Measurements from ENCODE around the gene ST7L. TPM values are rescaled to one million over a fixed set of nuclear protein-coding genes. Genes with fewer than 3 reads are reported as not detected.
A peak's percentile ranks its signal among the peaks of the same experiment; 100 is the strongest.

Gene ST7L
- total and polyA plus RNA-seq, 9 of the 15 experiments (the other 6 are each of a cell fraction or from before 2014, with no cell fraction given): 9.0 to 32.5 (median 26.6) TPM

DNA sequence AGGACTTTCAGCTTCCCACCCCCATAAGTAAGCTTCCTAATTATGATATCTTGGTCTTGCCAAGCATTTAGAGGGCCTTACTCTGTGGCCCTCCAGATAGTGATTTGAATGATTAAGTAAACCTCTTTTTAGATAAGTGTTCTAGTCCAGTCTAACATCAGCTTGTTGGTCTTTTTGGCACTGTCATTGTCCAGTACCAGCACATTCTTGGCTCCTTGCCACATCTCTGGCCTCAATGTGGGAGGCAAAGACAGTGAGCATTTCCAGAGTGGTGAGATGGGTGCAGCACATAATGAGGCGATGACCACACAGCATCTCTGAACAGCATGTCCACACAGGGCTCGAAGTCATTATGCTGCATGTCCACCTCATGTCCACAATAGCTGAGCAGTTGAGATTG lies 6.8 kb upstream of the ST7L start:
- Histone ChIP-seq H3K9me3 (replicated peaks; ENCODE audit: control insufficient read depth, insufficient read depth, low read depth, low read length) (no peaks in the 10 kb centered on the region), H3K4me1 (replicated peaks in 1 of 2; ENCODE audit: control insufficient read depth in 2 of 2, insufficient read depth in 2 of 2, low read length in 2 of 2) (peaks cover 13 to 31% of the 10 kb centered on the region in 2 experiments), H3K27me3 (ENCODE audit: control insufficient read depth in 2 of 2, insufficient read depth in 2 of 2, low read length in 2 of 2) (no peaks in the 10 kb centered on the region), H3K36me3 (ENCODE audit: control insufficient read depth, insufficient read depth, low read length) (peaks cover 72% of the 10 kb centered on the region), H3K27ac (ENCODE audit: extremely low read depth, low read depth, low read length) (peak overlapping the region; percentile 3; the same call in 2 of the 3 replicates), H2AFZ (ENCODE audit: low read depth, low read length) (no peak overlapping the region), H3K79me2 (ENCODE audit: control insufficient read depth, insufficient read depth, low read length) (peaks cover 98% of the 10 kb centered on the region), H3K9ac (ENCODE audit: insufficient read depth in 1 of 2, low read depth in 2 of 2, low read length in 2 of 2) (peak overlapping the region in 1 of 2 experiments; percentile 8; a peak in 1 of 4 replicates), H3K4me2 (ENCODE audit: insufficient read depth, low read length) (no peak overlapping the region), H3K9me1 (ENCODE audit: control insufficient read depth, insufficient read depth, low read length) (peaks cover 9% of the 10 kb centered on the region), H3K4me3 (no peak overlapping the region), H4K20me1 (replicated peaks; ENCODE audit: control insufficient read depth, insufficient read depth, low read length) (peaks cover 49% of the 10 kb centered on the region)
- BruUV-seq (replicated peaks): no TSS peak
- in situ Hi-C loops (cut with MboI): loop anchor here (10.0 kb wide), 1 partner anchor 179 kb away; no protein-coding TSS in a partner anchor
- intact Hi-C loops (cut with micrococcal nuclease): loop anchor here (10.0 kb wide), 1 partner anchor 179 kb away; no protein-coding TSS in a partner anchor
- FAIRE-seq: peak; percentile 91
- peak; percentile 35 to 86 (median 52) for DNase-seq (ENCODE audit: extremely low read depth in 1 of 4, low spot score in 3 of 4)
- ChIA-PET POLR2A (interaction anchor here (0.6 to 1.5 kb wide), 4 partner anchors 12 to 104 kb away, joined by 3 to 4 read pairs (median 3); no protein-coding TSS in a partner anchor), CTCF (ENCODE audit: low intra/inter-chr PET ratio) (no interaction called here)
- 66% methylated on average over 2 of the region's 2 CpGs for WGBS (ENCODE audit: insufficient coverage, low coverage, missing lambda C conversion rate)
- ATAC-seq: peak; percentile 72
- TF ChIP-seq TEAD4 (IDR thresholded peaks at IDR 0.05; ENCODE audit: low read length) (peak; percentile 67), TEAD4 (CRISPR knock-in tag; IDR thresholded peaks at IDR 0.05; ENCODE audit: borderline replicate concordance) (no peak), NCOR1 (IDR thresholded peaks at IDR 0.05) (peak; percentile 49; the same call in 1 of the 2 replicates), EHMT2 (IDR thresholded peaks at IDR 0.05) (no peak), MAFG (tag; conservative IDR thresholded peaks at IDR 0.05) (peak; percentile 78), ZNF766 (CRISPR knock-in tag; conservative IDR thresholded peaks at IDR 0.05) (peak; percentile 89), NFIX (CRISPR knock-in tag; IDR thresholded peaks at IDR 0.05; ENCODE audit: low read depth) (peak; percentile 72), HMG20A (CRISPR knock-in tag; conservative IDR thresholded peaks at IDR 0.05) (no peak), SOX6 (IDR thresholded peaks at IDR 0.05) (peak; percentile 51; the same call in 1 of the 2 replicates), POLR2AphosphoS5 (IDR thresholded peaks at IDR 0.05; ENCODE audit: control insufficient read depth, insufficient read depth, low read depth, low read length) (peak; percentile 67; the same call in 1 of the 2 replicates), HMGN3 (IDR thresholded peaks at IDR 0.05; ENCODE audit: borderline replicate concordance, extremely low read depth, insufficient read length, low read depth, low read length) (no peak), ARID1B (IDR thresholded peaks at IDR 0.05) (peak; percentile 73), C11orf30 (IDR thresholded peaks at IDR 0.05; ENCODE audit: low read depth) (peak; percentile 59), SMARCE1 (IDR thresholded peaks at IDR 0.05) (peak; percentile 64; the same call in 1 of the 2 replicates), BHLHE40 (IDR thresholded peaks at IDR 0.05; ENCODE audit: low read length) (peak; percentile 72)
- TF ChIP-seq, protein P1, sequence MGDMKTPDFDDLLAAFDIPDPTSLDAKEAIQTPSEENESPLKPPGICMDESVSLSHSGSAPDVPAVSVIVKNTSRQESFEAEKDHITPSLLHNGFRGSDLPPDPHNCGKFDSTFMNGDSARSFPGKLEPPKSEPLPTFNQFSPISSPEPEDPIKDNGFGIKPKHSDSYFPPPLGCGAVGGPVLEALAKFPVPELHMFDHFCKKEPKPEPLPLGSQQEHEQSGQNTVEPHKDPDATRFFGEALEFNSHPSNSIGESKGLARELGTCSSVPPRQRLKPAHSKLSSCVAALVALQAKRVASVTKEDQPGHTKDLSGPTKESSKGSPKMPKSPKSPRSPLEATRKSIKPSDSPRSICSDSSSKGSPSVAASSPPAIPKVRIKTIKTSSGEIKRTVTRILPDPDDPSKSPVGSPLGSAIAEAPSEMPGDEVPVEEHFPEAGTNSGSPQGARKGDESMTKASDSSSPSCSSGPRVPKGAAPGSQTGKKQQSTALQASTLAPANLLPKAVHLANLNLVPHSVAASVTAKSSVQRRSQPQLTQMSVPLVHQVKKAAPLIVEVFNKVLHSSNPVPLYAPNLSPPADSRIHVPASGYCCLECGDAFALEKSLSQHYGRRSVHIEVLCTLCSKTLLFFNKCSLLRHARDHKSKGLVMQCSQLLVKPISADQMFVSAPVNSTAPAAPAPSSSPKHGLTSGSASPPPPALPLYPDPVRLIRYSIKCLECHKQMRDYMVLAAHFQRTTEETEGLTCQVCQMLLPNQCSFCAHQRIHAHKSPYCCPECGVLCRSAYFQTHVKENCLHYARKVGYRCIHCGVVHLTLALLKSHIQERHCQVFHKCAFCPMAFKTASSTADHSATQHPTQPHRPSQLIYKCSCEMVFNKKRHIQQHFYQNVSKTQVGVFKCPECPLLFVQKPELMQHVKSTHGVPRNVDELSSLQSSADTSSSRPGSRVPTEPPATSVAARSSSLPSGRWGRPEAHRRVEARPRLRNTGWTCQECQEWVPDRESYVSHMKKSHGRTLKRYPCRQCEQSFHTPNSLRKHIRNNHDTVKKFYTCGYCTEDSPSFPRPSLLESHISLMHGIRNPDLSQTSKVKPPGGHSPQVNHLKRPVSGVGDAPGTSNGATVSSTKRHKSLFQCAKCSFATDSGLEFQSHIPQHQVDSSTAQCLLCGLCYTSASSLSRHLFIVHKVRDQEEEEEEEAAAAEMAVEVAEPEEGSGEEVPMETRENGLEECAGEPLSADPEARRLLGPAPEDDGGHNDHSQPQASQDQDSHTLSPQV (IDR thresholded peaks at IDR 0.05): peak; percentile 35; the same call in 1 of the 2 replicates
- TF ChIP-seq, protein P2, sequence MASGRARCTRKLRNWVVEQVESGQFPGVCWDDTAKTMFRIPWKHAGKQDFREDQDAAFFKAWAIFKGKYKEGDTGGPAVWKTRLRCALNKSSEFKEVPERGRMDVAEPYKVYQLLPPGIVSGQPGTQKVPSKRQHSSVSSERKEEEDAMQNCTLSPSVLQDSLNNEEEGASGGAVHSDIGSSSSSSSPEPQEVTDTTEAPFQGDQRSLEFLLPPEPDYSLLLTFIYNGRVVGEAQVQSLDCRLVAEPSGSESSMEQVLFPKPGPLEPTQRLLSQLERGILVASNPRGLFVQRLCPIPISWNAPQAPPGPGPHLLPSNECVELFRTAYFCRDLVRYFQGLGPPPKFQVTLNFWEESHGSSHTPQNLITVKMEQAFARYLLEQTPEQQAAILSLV (tag; IDR thresholded peaks at IDR 0.05): no peak
- TF ChIP-seq, protein P3, sequence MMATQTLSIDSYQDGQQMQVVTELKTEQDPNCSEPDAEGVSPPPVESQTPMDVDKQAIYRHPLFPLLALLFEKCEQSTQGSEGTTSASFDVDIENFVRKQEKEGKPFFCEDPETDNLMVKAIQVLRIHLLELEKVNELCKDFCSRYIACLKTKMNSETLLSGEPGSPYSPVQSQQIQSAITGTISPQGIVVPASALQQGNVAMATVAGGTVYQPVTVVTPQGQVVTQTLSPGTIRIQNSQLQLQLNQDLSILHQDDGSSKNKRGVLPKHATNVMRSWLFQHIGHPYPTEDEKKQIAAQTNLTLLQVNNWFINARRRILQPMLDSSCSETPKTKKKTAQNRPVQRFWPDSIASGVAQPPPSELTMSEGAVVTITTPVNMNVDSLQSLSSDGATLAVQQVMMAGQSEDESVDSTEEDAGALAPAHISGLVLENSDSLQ (IDR thresholded peaks at IDR 0.05): peak; percentile 23; the same call in 1 of the 2 replicates

Measured in K562 (cell line).